NCI-H1417 treated with DMSO at 0.1 percent for 48 hours (cell line): ENCODE measurements around the gene CRISP2.
A peak's percentile ranks its signal among the peaks of the same experiment; 100 is the strongest.
"Not testable (repeated sequence)": the region's sequence is repeated elsewhere in the genome, so short reads cannot be mapped to it uniquely, and the experiment has no call there.

ENCODE experiments used
- DNase-seq: peaks from one replicate; lab custom pipeline; 2025; lab: John Stamatoyannopoulos, UW

Gene CRISP2, protein sequence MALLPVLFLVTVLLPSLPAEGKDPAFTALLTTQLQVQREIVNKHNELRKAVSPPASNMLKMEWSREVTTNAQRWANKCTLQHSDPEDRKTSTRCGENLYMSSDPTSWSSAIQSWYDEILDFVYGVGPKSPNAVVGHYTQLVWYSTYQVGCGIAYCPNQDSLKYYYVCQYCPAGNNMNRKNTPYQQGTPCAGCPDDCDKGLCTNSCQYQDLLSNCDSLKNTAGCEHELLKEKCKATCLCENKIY

DNA sequence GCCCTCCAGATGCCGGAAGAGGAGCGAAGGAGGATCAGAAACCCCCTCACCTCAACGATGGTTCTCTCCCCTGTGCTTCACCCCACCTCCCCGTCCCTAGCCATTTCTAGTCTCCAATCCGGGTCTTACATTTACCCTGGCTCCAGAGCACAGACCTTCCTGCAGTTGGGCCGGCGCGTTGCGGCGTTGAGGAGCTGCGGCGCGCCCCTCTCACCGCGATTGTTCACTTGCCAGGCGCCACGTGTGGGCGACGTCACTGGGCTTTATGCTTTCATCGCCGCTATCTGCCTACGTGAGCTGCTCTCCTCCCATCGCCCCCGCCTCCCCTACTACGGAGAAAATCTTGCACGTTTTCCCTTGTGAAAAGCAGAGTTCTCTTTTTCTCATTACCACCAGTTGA lies at the start of gene CRISP2:
TSS of gene CRISP2 (minus strand) at position 198 of the 400 bp plus-strand sequence. CDS start 4,347 bp downstream, outside the sequence.
- peak; percentile 13 for DNase-seq

DNA sequence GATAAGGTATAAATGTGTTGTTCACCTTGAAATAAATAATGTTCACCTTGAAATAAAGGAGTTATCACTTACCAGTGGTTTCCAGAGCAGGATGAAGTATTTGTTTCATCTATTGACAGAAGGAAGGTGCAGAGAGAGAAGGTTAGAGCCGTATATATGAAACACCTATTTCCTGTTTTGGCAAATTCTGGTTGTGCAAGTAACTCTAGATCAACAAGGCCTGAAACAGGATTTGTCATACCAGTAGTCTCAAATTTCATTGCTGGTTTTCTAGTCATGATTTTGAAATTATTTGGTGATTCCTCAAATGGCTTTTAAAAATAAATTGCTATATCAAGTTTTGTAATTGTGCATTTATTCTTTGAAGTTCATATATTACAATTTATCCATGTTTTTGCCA lies 30.9 kb upstream of the CRISP2 start, which contains the start of gene CRISP3:
TSS of gene CRISP3 (minus strand) at position 130 of the 400 bp plus-strand sequence. CDS start at position 109, 21 bp downstream.
- DNase-seq: no peak

DNA sequence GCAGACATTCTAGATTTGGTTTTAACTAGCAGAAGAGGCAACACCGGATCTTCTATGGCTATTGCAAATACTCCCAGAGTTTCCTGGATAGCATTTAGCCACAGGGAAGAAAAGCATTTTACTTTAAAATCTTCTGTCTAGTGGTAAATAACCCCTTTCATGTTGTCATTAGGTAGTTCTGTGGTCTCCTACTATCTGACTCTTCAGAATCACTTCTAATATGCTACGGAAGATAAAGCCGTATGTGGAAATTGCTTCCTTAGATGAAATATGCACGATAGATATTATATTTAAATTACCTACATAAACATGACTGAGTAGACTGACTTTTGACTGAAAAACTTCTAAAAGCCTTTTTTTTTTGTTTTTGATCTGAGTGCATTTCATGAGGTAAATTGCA lies 30.1 kb upstream of the CRISP2 start:
- no peak for DNase-seq

DNA sequence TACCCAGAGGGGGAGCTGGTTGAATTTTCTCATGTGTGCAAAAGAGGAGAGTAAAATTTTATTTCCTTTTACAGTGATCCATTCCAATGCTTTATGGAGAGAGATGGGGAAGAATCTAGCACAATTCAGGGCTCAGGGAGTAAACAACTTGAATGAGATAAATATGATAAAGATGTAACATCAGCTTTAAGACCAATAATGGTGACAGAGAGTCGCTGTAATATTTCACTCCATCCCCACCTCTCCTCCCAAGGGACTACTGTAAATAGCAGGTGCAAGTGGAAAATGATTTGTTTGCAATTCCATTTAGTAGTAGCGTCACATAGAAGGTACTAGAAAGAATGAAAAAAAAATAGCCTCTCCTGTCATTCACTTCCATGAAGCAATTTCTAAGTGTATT lies 26.1 kb upstream of the CRISP2 start:
- peak; percentile 56 for DNase-seq

DNA sequence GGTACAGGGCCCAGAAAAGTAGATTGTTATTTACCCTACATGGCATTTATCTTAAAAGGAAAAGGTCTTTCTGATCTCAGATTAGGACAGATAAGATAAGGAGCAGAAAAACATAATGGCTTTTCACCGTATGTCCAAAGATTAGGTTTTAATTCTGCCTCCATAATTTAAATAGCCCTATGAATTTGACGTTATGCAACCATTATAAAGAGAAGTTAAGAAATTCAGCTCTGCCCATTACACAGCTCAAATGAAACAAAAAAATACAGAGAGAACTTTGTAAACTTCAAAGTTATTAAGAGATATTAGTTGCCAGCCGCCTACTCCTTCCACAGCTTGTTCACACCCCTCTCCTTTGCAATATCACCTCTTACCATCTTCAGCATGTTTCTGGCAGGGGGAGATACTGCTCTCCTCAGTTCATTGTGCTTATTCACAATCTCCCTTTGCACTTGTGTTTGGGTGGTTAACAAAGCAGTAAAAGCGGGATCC lies 22.7 kb upstream of the CRISP2 start:
- DNase-seq: no peak

DNA sequence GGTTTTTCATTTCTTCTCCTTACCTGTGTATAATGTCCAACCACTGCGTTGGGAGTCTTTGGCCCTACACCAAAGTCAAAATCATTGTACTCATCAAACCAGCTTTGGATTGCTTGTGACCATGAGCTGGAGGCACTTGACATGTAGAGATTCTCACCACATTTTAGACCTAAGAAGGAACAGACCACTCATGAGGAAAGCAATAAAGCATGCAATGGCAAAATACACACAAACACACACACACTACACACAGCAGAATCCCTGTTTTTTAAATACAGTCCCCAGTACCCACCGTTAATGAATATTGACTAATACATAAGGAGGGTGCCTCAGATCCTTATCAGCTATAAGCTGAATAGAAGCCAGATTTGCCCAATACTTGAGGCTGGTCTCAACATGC lies 20.3 kb upstream of the CRISP2 start:
- DNase-seq: no peak

DNA sequence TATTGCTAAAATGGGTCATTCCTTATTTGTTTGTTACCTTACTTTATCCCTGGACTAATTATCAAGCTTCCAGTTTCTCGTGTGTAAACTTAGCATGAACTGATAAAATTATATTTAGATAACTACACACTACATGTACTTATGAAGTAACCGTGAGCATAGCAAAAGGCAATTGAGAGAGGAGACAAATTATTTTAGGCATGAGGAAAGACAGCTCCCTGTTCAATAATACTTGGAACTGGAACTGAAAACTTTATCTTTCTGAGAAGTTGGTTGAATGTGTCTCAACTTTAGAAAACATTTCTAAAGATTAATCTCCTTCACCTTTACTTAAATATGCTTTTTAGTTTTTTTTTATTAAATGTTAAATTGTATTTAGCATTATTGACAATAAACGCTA lies 19.4 kb upstream of the CRISP2 start:
- no peak for DNase-seq

DNA sequence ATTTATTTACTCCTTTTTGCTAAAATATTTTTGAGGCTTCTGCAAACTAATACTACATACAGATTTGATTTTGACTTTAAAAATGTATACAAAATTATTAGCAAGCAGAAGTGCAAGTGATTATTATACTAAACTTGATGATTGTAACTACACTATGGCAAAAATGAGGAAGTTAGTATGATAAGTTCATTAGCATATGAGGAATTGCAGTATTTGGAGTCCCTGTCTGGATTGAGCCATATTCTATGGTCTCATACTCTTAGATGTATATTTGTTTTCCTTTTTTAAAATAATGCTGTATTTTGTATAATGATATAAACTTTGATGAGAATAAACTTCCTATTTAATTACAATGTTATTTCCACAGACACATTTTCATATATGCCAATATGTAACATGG lies 16.9 kb upstream of the CRISP2 start:
- DNase-seq: no peak

DNA sequence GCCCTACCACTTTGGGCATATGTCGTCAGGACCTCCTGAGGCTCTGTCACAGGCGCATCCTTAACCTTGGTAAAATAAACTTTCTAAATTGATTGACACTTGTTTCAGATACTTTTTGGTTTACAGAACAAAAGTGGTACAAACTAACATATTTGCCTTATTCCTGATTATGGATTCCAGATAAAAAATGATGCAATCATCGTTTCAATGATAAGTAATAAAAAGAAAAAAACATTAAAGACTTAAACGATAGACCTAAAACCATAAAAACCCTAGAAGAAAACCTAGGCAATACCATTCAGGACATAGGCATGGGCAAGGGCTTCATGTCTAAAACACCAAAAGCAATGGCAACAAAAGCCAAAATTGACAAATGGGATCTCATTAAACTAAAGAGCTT lies 10.6 kb upstream of the CRISP2 start:
- not testable (repeated sequence) for DNase-seq

DNA sequence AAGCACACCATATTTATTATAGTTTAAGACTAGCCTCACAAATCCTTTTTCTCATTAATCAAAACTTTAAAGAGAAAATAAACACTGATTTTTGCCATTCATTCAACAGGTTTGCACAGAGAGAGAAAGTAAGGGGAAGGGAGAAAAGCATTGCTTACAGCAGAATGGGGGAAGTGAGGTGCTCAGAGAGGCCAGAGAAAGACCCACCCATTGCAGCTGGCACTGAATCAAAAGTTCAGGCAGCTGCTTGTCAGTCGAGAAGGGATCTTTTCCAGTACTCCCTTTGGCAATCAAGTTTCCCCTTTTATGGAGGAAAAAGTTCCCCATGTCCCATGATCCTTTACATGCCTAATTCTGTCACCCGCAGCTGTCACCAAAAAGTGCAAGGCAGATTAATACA lies 8.0 kb upstream of the CRISP2 start:
- no peak for DNase-seq

DNA sequence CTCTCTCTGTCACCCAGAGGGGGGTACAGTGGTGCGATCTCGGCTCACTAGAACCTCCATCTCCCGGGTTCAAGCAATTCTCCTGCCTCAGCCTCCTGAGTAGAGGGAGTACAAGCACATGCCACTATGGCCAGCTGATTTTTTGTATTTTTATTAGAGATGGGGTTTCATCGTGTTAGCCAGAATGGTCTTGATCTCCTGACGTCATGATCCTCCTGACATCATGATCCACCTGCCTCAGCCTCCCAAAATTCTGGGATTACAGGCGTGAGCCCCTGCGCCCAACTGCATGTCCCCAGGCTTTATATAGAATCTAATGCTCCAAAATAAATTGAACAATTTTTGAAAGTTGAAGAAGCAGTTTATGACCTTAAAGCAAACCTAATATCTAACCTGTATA lies 7.0 kb upstream of the CRISP2 start:
- DNase-seq: no peak

DNA sequence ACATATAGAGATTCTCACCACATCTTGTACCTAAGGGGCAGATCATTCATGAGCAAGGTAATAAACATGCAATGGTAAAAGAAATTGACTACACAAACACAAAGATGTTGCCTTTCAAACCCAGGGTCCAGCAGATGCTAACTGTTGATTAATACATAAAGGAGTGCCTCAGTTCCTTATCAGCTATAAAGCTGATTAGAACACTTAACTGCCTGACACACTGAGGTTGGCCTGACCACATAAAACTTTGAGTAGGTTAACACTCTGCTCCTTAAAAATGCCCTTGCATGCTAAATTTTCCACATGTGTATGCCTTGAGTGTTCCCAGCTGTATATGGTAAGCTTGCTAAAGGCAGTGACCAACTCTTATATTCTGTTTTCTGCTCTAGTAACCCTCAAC lies 14.9 kb downstream of the CRISP2 start:
- no peak for DNase-seq

DNA sequence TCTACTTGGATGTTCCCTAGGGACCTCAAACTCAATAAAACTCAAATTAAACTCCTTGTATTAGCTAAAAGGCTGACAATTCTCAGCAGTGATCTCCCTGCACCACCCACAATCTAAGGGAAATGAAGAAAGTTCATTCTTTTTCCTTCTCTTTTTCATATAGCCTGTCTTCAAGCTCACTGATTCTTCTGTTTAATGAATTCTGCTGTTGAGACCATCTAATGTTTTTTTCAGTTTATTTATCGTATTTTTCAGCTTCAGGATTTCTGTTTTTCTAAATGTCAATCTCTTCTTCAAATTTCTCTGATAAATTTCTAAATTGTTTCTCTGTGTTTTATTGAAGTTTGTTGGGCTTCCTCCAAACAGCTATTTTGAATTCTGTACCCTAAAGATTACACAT lies 19.8 kb downstream of the CRISP2 start:
- DNase-seq: no peak

DNA sequence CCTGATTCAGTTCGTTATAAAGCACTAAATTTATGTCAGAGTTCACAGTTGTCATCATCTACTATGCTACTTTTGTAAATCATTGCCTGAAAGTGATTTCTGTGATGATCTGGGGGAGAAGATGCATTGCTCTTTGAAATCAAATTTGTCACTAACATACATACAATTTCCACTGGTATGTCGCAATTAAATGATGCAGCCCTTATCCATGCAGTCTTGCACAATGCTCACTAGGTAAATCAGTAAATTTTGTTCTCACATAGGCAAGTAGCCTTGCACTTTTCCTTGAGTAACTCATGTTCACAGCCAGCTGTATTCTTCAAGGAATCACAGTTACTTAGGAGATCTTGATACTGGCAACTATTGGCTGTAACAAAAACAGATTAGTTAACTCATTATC lies 20.8 kb downstream of the CRISP2 start:
- no peak for DNase-seq

DNA sequence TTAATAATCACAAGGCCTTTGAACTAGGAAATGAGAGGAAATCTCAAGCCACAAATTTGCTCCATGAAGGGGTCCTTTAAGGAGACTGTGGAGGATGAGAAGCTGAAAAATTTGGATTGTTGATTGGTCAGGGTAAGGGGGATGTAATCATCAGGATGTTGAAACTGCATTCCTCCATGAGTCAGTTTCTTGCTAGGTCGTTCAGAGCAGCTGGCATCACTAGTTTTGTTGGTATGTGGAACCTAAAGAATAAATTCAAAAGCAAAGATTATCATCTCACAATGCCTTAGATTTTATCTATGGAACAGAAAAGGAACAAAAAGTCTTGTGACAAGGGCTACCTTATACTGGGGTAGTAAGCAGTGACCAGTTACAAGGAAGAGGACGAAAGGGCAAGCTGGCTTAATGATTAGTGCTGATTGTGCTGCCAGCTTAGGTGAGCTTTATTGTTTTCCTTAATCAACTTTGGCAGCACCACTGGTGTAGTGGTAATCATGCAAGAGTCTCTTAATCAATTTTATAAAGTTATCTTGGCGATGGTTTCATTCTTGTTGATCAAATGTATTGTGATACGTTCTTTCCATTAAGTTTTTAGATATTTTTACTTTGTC lies 36.6 kb downstream of the CRISP2 start:
- no peak for DNase-seq

DNA sequence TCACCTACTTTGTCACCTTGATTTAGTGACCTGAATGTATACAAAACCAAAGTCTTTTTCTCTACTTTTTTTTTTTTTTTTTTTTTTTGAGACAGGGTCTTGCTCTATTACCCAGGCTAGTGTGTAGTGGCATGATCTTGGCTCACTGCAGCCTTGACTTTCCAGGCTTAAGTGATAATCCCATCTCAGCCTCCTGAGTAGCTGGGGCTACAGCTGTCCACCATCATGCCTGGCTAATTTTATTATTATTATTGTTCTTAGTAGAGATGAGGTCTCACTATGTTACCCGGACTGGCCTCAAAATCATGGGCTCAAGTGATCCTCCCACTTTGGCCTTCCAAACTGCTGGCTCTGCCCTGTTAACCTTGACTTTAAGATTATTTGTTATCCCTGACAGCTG lies 37.5 kb downstream of the CRISP2 start:
- no peak for DNase-seq

DNA sequence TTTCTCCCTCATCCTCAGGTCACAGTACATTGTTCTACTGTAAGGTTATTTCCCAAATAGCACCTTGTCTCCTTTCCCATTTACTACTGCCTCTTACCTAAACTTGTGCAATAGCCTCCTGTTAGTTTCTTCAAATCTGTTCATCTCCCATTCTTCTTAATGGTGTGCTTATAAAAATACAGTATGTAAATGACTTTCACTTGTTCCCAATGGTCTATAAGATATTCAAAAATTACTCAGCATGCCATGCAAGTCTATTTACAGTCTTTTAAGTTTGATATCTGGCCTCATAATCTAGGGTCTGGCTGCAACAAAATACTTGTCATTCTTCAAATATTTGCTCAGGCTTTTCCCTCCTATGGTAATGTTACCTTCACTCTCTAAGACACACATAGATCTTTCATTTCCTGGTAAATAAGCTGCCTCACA lies 45.2 kb downstream of the CRISP2 start:
- DNase-seq: no peak

DNA sequence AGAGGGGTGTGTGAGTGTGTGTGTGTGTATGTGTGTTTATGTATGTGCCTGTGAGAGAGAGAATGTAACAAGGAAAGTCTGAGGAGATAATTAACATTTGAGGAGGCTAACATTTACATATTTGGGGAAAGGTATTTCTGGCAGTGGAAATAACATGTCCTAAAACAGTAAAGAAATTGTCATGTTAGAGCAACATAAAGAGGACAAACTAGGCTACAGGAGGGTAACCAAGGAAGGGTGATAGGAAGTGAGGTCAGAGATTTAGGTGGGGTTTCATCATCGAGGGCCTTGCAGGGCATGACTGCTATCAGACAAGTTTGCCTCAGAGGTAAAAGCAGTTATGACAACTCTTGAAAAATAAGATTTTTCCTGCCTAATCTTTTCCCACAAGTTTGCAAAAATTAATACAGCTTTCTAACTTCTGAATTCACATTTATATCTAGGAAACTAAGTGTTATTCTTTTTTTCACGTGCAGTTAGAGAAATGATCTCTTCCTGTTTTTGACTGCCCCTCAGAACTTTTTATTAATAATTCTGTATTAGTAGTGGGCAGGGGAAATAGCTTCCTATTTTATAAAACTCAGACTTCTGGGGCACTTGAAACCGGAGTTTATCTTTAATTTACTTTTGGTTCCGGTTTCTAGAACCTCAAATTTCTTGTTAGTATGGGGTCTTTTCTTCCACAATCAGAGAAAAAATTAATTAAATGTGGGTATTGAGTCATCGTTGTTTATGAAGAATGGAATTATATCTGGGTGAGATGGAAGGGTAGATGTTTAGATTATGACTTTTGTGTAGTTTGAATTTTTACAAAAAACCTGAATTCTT lies 46.2 kb downstream of the CRISP2 start:
- DNase-seq: no peak

DNA sequence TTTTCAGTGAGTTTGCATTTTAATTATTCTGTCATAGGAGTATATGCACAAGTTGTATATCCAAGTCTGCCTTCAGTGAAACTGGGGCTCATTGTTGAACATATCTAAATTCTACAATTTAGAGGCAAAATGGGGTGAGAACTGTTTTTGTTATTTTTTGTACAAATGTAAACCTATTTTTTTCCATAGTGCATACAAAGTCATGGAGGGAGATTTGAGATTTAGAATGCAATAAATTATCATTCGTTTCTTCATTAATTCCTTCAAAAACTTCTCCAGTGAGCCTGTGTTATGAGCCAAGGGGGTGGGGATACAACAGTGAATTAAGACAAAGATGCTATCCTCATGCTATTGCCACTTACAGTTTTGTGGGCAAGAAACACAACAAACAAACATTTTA lies 46.9 kb downstream of the CRISP2 start:
- DNase-seq: no peak

DNA sequence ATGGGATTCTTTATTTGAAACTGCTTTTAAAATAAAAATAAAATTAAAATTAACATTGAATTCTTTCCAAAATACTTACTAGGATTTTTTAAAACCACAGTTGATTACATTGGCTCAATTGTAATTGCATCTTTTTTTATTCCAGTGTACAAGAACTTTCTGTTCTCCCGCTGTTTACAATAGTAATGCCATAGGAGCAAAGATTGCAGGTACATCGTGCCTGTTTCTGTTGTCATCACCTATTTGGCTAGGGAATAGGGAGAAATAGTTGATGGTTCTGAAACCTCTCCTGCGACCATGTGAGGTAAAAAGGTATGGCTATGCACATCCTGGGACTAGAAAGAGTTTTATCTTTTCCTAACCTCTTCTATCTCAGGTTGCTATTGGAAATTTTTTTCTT lies 48.5 kb downstream of the CRISP2 start:
- DNase-seq: no peak

DNA sequence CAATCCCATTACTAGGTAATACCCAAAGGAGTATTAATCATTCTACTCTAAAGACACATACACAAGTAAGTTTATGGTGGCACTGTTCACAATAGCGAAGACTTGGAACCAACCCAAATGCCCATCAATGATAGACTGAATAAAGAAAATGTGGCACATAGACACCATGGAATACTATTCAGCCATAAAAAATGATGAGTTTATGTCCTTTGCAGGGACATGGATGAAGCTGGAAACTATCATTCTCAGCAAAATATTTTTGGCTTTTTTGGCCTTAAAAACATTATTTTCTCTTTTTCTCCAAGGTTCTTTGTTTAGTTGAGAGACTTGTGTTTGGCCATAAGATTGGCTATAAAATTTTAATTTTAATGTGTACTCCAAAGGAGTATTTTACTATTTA lies 49.3 kb downstream of the CRISP2 start:
- DNase-seq: not testable (repeated sequence)

DNA sequence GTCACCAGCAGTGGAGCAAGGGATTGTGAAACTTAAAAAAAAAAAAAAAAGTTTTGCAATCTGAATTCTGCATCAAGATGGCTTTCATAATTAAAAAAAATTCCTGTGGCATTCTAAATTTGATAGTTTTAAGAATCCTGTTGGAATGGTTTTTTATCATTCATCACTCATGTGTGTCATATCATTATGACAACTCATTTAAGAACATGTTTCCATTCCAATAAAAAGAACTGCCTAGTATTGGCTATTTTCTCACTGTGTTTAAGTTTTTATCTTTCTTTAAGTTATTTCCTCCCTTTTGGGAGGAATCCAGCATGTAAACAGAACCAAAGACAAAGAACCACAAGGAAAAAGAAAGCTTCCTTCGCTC lies 50.5 kb downstream of the CRISP2 start:
- DNase-seq: no peak
